ENCODE measurements around the gene LRP1B.

DNA sequence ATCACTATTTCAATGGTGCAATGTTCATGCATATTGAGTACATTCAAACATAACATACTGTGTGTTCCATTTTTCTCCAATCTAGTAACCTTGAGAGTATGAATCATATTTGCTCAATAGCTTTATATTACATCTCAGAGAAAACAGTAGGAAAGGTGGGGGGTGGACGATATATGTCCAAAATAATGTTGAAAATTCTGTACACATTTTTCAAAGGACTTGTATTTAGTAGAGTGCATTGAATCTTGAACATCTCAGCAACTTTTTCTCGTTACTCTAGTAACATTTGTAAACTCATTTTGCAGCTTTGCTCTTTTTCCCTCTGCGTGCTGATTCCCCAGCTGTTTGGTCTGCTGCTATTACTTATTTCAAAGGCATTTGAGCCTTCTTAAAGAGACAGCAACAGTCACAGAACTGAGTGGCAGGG lies 1487.0 kb downstream of the LRP1B start:
- TF ChIP-seq, protein P1, sequence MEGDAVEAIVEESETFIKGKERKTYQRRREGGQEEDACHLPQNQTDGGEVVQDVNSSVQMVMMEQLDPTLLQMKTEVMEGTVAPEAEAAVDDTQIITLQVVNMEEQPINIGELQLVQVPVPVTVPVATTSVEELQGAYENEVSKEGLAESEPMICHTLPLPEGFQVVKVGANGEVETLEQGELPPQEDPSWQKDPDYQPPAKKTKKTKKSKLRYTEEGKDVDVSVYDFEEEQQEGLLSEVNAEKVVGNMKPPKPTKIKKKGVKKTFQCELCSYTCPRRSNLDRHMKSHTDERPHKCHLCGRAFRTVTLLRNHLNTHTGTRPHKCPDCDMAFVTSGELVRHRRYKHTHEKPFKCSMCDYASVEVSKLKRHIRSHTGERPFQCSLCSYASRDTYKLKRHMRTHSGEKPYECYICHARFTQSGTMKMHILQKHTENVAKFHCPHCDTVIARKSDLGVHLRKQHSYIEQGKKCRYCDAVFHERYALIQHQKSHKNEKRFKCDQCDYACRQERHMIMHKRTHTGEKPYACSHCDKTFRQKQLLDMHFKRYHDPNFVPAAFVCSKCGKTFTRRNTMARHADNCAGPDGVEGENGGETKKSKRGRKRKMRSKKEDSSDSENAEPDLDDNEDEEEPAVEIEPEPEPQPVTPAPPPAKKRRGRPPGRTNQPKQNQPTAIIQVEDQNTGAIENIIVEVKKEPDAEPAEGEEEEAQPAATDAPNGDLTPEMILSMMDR (IDR thresholded peaks at IDR 0.05) = no peak
- TF ChIP-seq POLR2A (IDR thresholded peaks at IDR 0.05) = no peak

All from right lobe of liver (tissue), 4 donors.